Common myeloid progenitor, CD34-positive (primary cell): ENCODE data around the gene FREM2.

Source experiments
- CTCF ChIA-PET: fragments of 350-600 bp; sonication (Branson Sonifier 250); formaldehyde crosslinking; loops from one replicate; lab custom pipeline; 2021; ENCODE audit warnings: antibody characterized with exemption; lab: Charles Lee
- POLR2A ChIA-PET: fragments of 350-600 bp; sonication (Branson Sonifier 250); formaldehyde crosslinking; loops from one replicate; lab custom pipeline; 2021; ENCODE audit warnings: antibody characterized with exemption; lab: Charles Lee
- DNase-seq, 3 donors: peaks; one replicate each; pipeline versions ENCODE4 v3.0.0 to v3.0.0-alpha.2; 2013
- H3K27ac ChIP-seq, 2 experiments: 1 replicate in 1 of 2; 2 replicates in 1 of 2; pipeline ENCODE4 v1.7.0; 2013; ENCODE audit warnings: inconsistent platforms in 2 of 2, low read length in 2 of 2, mild to moderate bottlenecking in 2 of 2, low read depth in 1 of 2, moderate library complexity in 1 of 2; ENCODE audit not compliant: severe bottlenecking in 2 of 2, insufficient read depth in 1 of 2, poor library complexity in 1 of 2
- H3K27me3 ChIP-seq, 5 experiments: replicated peaks in 2 of 5; 1 replicate in 3 of 5; 2 replicates in 2 of 5; pipeline versions ENCODE4 v1.6.1 to v1.7.0; 2013; ENCODE audit warnings: low read length in 4 of 5, mild to moderate bottlenecking in 2 of 5, moderate library complexity in 2 of 5, inconsistent platforms in 1 of 5; ENCODE audit not compliant: insufficient read depth in 5 of 5, control insufficient read depth in 4 of 5
- H3K36me3 ChIP-seq, 4 experiments: 1 replicate in 2 of 4; 2 replicates in 2 of 4; pipeline versions ENCODE4 v1.6.1 to v1.7.0; 2013; ENCODE audit warnings: low read length in 3 of 4, control low read depth in 1 of 4, mild to moderate bottlenecking in 1 of 4; ENCODE audit not compliant: control insufficient read depth in 4 of 4, insufficient read depth in 4 of 4
- H3K4me1 ChIP-seq, 4 experiments: 1 replicate in 3 of 4; 2 replicates in 1 of 4; pipeline versions ENCODE4 v1.6.1 to v1.7.1; 2013; ENCODE audit warnings: low read length in 3 of 4, mild to moderate bottlenecking in 3 of 4, control low read depth in 1 of 4, inconsistent platforms in 1 of 4, moderate library complexity in 1 of 4; ENCODE audit not compliant: control insufficient read depth in 4 of 4, insufficient read depth in 4 of 4; ENCODE audit errors: control extremely low read depth in 1 of 4
- H3K4me3 ChIP-seq, 7 experiments: 1 replicate in 4 of 7; 2 replicates in 3 of 7; pipeline versions ENCODE4 v1.5.1 to v1.7.0; 2013; ENCODE audit warnings: mild to moderate bottlenecking in 7 of 7, low read length in 6 of 7, moderate library complexity in 6 of 7, inconsistent platforms in 2 of 7, low read depth in 2 of 7, control low read depth in 1 of 7; ENCODE audit not compliant: insufficient read depth in 4 of 7, control insufficient read depth in 1 of 7; ENCODE audit errors: extremely low read depth in 1 of 7
- H3K9me3 ChIP-seq, 5 experiments: 1 replicate in 4 of 5; 2 replicates in 1 of 5; pipeline versions ENCODE4 v1.6.1 to v1.7.1; 2013; ENCODE audit warnings: low read length in 4 of 5, mild to moderate bottlenecking in 2 of 5, inconsistent platforms in 1 of 5, low read depth in 1 of 5, moderate library complexity in 1 of 5; ENCODE audit not compliant: control insufficient read depth in 4 of 5, insufficient read depth in 2 of 5; ENCODE audit errors: control extremely low read depth in 1 of 5
- WGBS: methylation state at CpG from one replicate; pipeline ENCODE4 v1.1.5; 2013; ENCODE audit not compliant: insufficient coverage; 5-methylcytosine and 5-hydroxymethylcytosine counted together

FREM2 gene

GRCh38 chr13:38787550-38787949 lies 100.7 kb downstream of the FREM2 start:
- no peaks in the 10 kb centered on the region for H3K4me1 ChIP-seq
- no peak for DNase-seq
- no peak overlapping the region for H3K27ac ChIP-seq
- POLR2A ChIA-PET = no interaction called here
- H3K4me3 ChIP-seq = no peak overlapping the region
- CTCF ChIA-PET = no interaction called here
- H3K9me3 ChIP-seq = no peaks in the 10 kb centered on the region
- no peaks in the 10 kb centered on the region for H3K27me3 ChIP-seq
- no peaks in the 10 kb centered on the region for H3K36me3 ChIP-seq
- WGBS = no CpG with 5 or more reads among the region's 1 CpG

GRCh38 chr13:38796890-38797289 lies 110.0 kb downstream of the FREM2 start:
- Histone ChIP-seq H3K27ac (no peak overlapping the region), H3K36me3 (no peaks in the 10 kb centered on the region), H3K9me3 (peaks cover 0 to 4% (median 0%) of the 10 kb centered on the region in 5 experiments), H3K4me3 (no peak overlapping the region), H3K27me3 (no peaks in the 10 kb centered on the region), H3K4me1 (no peaks in the 10 kb centered on the region)
- POLR2A ChIA-PET = no interaction called here
- WGBS = no CpG with 5 or more reads among the region's 1 CpG
- CTCF ChIA-PET = no interaction called here
- no peak for DNase-seq

GRCh38 chr13:38803531-38803930 lies 116.7 kb downstream of the FREM2 start:
- DNase-seq = no peak
- ChIA-PET POLR2A (no interaction called here), CTCF (no interaction called here)
- Histone ChIP-seq H3K36me3 (no peaks in the 10 kb centered on the region), H3K27me3 (no peaks in the 10 kb centered on the region), H3K27ac (no peak overlapping the region), H3K4me1 (no peaks in the 10 kb centered on the region), H3K4me3 (no peak overlapping the region), H3K9me3 (peaks cover 0 to 7% (median 0%) of the 10 kb centered on the region in 5 experiments)
- 86% methylated on average over 1 of the region's 2 CpGs for WGBS

- POLR2A ChIA-PET = no interaction called here
- WGBS = 100% methylated on average over 1 of the region's 2 CpGs
- Histone ChIP-seq H3K27me3 (no peaks in the 10 kb centered on the region), H3K4me3 (no peak overlapping the region), H3K27ac (no peak overlapping the region), H3K36me3 (no peaks in the 10 kb centered on the region), H3K9me3 (peaks cover 0 to 10% (median 0%) of the 10 kb centered on the region in 5 experiments), H3K4me1 (no peaks in the 10 kb centered on the region)
- no peak for DNase-seq
- CTCF ChIA-PET = no interaction called here
These were observed 117.2 kb downstream of the FREM2 start for GRCh38 chr13:38804061-38804460.

GRCh38 chr13:38804536-38804935 lies 117.7 kb downstream of the FREM2 start:
- no peak overlapping the region for H3K4me3 ChIP-seq
- WGBS = 88% methylated on average over 1 of the region's 1 CpG
- DNase-seq = no peak
- ChIA-PET POLR2A (no interaction called here), CTCF (no interaction called here)
- H3K9me3 ChIP-seq = peaks cover 0 to 11% (median 0%) of the 10 kb centered on the region in 5 experiments
- no peaks in the 10 kb centered on the region for H3K36me3 ChIP-seq
- no peaks in the 10 kb centered on the region for H3K27me3 ChIP-seq
- no peaks in the 10 kb centered on the region for H3K4me1 ChIP-seq
- H3K27ac ChIP-seq = no peak overlapping the region

GRCh38 chr13:38814331-38814730 lies 127.5 kb downstream of the FREM2 start:
- ChIA-PET POLR2A (no interaction called here), CTCF (no interaction called here)
- Histone ChIP-seq H3K4me1 (no peaks in the 10 kb centered on the region), H3K4me3 (no peak overlapping the region), H3K27me3 (no peaks in the 10 kb centered on the region), H3K9me3 (peaks cover 0 to 7% (median 0%) of the 10 kb centered on the region in 5 experiments), H3K27ac (no peak overlapping the region), H3K36me3 (no peaks in the 10 kb centered on the region)
- DNase-seq = no peak
- no CpG with 5 or more reads among the region's 1 CpG for WGBS

GRCh38 chr13:38819053-38819452 lies 132.2 kb downstream of the FREM2 start:
- H3K9me3 ChIP-seq = peaks cover 0 to 1% (median 0%) of the 10 kb centered on the region in 5 experiments
- H3K27ac ChIP-seq = no peak overlapping the region
- no peak overlapping the region for H3K4me3 ChIP-seq
- WGBS = 0% methylated on average over 1 of the region's 1 CpG
- DNase-seq = peak in 1 of 3 donors; percentile 10
- H3K36me3 ChIP-seq = no peaks in the 10 kb centered on the region
- H3K4me1 ChIP-seq = no peaks in the 10 kb centered on the region
- CTCF ChIA-PET = no interaction called here
- no peaks in the 10 kb centered on the region for H3K27me3 ChIP-seq
- POLR2A ChIA-PET = no interaction called here
